ENCODE measurements around the gene IFITM5.

IFITM5 gene

DNA sequence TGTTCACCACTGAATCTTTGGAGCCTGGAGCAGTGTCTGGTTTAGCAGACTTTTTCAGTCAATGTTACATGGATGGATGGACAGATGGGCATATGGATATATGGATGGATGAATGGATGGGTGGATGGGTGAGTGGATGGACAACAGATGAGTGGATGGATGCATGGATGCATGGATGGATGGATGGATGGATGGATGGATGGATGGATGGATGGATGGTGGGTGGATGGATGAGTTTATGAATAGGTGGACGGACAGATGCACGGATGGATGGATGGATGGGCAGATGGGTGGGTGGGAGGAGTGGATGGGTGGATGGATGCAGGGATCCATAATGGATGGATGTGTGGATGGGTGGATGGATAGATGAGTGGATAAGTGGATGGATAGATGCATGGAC lies 43.5 kb downstream of the IFITM5 start:
- TF ChIP-seq, protein P1, sequence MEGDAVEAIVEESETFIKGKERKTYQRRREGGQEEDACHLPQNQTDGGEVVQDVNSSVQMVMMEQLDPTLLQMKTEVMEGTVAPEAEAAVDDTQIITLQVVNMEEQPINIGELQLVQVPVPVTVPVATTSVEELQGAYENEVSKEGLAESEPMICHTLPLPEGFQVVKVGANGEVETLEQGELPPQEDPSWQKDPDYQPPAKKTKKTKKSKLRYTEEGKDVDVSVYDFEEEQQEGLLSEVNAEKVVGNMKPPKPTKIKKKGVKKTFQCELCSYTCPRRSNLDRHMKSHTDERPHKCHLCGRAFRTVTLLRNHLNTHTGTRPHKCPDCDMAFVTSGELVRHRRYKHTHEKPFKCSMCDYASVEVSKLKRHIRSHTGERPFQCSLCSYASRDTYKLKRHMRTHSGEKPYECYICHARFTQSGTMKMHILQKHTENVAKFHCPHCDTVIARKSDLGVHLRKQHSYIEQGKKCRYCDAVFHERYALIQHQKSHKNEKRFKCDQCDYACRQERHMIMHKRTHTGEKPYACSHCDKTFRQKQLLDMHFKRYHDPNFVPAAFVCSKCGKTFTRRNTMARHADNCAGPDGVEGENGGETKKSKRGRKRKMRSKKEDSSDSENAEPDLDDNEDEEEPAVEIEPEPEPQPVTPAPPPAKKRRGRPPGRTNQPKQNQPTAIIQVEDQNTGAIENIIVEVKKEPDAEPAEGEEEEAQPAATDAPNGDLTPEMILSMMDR (IDR thresholded peaks at IDR 0.05; ENCODE audit: low read depth, low read length) = no peak
- H3K4me3 ChIP-seq (replicated peaks in 1 of 2; ENCODE audit: low read depth in 2 of 2, low read length in 2 of 2) = no peak overlapping the region
- DNase-seq (ENCODE audit: low read depth in 2 of 2) = no peak

DNA sequence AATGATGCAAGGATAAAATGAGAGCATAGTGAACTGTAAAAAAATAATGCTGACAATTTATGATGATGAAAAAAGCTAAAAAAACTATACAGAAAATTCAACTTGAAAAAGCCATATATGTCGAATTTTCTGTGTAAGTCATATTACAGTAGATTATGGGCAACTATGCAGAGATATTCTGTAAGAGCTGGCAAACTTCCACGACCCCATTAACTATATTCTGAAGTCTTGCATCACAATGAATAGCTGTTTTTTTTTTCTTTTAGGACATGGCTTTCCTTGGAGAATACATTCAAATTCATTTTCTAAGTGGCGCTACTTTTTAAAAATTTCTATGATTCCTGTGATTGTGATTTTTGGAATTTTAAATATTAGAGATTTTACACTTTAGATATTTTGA lies 44.1 kb downstream of the IFITM5 start:
- DNase-seq (ENCODE audit: low read depth in 2 of 2) = peak; percentile 47 to 74
- TF ChIP-seq, protein P1 (IDR thresholded peaks at IDR 0.05; ENCODE audit: low read depth, low read length) = no peak
- no peak overlapping the region for H3K4me3 ChIP-seq (replicated peaks in 1 of 2; ENCODE audit: low read depth in 2 of 2, low read length in 2 of 2)

DNA sequence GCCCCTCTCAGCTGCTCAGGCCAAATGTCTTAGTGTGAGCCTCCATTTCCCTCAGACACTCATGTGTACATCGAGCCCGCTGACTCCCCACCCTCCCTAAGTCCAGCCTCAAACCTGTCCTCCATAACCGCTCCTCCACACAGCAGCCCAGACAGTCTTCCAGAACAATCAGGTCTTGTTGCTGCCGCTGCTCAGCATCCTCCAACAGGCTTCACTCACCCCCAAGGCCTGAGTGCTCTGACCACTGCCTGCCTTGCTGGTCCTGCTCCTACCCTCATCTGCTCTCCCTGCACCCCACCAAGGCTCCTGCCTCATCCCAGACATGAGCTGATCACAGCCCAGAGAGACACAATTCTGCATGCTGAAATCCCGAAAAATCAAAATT lies 45.4 kb downstream of the IFITM5 start:
- no peak overlapping the region for H3K4me3 ChIP-seq (replicated peaks in 1 of 2; ENCODE audit: low read depth in 2 of 2, low read length in 2 of 2)
- no peak for DNase-seq (ENCODE audit: low read depth in 2 of 2)
- TF ChIP-seq, protein P1 (IDR thresholded peaks at IDR 0.05; ENCODE audit: low read depth, low read length) = no peak

DNA sequence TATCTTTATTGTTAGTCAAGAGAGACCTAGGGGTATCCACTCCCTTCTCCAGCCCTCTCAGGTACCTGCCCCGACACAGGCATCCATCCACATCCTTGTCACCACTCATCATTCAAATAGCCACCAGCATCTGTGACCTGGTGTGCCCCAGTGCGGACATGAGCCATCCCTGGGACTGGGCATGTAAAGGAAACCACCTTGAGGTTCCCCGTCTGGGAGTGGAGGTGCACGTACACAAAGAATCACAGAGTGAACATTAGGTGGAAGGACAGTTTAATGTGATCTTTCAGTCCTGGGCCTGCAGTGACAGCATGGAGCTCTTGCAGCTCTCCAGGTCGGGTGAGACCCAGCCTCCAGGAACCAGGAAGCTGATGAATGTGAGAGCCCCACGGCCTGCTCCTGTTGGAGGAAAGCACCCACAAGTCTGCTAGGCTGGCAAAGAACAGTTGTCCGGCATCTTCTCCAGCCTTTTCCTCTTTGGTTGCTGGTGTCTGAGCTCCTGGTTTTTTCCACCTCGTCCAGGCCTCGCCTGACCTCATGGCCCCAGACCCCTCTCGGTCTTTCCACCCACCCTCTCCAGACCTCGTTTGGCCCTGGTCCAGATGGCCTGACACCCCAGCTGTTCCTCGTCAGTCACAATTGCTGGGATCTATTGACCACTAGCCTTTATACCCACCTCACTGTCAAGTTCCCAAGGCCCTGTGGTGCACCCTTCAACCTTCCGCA lies 46.0 kb downstream of the IFITM5 start:
- no peak overlapping the region for H3K4me3 ChIP-seq (replicated peaks in 1 of 2; ENCODE audit: low read depth in 2 of 2, low read length in 2 of 2)
- DNase-seq (ENCODE audit: low read depth in 2 of 2) = no peak
- TF ChIP-seq, protein P1 (IDR thresholded peaks at IDR 0.05; ENCODE audit: low read depth, low read length) = no peak

DNA sequence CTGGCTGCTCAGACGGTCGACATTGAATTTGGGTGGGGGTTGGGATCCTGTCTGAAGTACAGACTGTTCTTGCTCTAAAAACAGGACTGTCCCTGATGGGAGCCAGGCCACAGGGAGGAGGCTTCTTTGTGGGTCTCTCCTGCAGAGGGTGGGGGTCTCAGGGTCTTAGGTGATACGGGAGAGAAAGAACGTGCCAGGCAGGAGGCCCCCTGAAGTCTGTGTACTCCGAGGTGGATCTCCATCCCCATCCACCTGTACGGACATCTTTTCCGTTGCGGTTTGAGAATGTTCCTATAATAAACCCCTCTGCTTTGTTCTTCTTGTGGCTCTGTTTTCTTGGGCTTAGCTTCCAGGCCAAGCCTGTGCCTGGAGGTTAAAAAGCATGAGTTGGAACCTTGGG lies 46.7 kb downstream of the IFITM5 start:
- DNase-seq (ENCODE audit: low read depth in 2 of 2) = no peak
- H3K4me3 ChIP-seq (replicated peaks in 1 of 2; ENCODE audit: low read depth in 2 of 2, low read length in 2 of 2) = no peak overlapping the region
- TF ChIP-seq, protein P1 (IDR thresholded peaks at IDR 0.05; ENCODE audit: low read depth, low read length) = no peak

DNA sequence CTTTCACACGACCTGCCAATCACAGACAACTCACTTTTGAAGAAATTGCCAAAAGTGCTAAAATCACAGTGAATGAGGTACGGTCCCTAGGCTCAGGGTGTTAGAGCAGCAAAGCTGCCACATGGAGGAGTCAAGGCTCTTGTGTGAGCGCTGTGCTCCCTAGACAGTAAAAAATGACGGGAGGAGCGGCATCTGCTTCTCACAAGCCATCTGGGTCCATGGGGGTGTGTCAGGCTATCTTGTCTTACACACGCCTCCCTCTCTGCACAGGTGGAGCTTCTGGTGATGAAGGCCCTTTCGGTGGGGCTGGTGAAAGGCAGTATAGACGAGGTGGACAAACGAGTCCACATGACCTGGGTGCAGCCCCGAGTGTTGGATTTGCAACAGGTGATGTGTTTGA lies 47.8 kb downstream of the IFITM5 start:
- TF ChIP-seq, protein P1 (IDR thresholded peaks at IDR 0.05; ENCODE audit: low read depth, low read length) = no peak

More for the DNA sequence above, 47.8 kb downstream of the IFITM5 start:
- no peak for DNase-seq (ENCODE audit: low read depth in 2 of 2)
- no peak overlapping the region for H3K4me3 ChIP-seq (replicated peaks in 1 of 2; ENCODE audit: low read depth in 2 of 2, low read length in 2 of 2)

All from cardiac fibroblast (primary cell).